Stimulated activated CD4-positive, alpha-beta T cell treated with anti-CD3 and anti-CD28 coated beads, Interleukin-15, amount 100 ng/mL, for 1 hour (primary cell): ENCODE measurements around the gene UBL4A.
A peak's percentile ranks its signal among the peaks of the same experiment; 100 is the strongest.

Experiments used
- DNase-seq, 2 donors: peaks; one replicate each; pipeline ENCODE4 v3.0.0-alpha.2; 2020; ENCODE audit warnings: low read depth in 1 of 2, low spot score in 1 of 2

UBL4A gene

DNA sequence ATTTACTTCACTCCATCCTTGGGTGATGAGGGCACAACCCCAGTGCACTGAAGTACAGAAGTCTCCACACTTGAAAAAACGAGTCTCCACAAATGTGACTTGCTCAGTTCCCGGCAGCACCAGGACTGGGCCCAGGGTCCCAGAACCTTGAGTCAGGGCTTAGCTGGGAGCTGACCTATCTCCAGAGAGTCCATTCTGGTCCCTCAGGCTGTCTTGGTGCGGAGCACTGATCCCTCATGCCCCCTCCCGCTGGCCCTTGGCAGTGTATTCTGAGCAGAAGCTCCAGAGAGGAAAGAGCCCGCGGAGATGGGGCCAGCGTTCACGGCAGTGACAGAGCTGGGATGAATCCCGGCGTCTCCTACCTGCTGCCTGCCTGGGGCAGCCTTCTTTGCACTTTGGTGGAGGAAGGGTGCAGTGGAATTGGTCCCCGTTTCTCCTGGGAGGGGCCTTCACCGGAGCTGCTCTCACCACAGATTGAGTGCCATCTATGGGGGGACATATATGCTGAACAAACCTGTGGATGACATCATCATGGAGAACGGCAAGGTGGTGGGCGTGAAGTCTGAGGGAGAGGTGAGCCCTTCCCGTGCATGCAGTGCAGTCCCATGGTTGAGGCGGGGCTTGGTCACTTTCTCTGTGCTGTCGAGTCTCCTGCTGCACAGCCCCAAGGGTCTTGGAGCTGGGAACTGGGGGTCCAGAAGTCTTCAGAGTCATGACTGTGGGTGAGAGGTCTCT, 45.6 kb downstream of the UBL4A start:
- no peak for DNase-seq

DNA sequence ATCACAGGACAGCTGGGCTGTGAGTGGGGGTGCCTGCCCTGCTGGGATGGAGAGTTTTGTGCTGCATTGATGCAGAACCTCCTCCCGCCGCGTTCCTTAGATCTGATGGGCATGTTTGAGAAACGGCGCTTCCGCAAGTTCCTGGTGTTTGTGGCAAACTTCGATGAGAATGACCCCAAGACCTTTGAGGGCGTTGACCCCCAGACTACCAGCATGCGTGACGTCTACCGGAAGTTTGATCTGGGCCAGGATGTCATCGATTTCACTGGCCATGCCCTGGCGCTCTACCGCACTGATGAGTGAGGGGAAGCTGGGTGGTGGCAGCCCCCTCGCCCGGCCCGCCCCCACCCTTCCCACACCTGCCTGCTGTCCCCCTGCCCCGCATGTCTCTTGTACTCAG, 46.6 kb downstream of the UBL4A start:
- DNase-seq, result no peak

DNA sequence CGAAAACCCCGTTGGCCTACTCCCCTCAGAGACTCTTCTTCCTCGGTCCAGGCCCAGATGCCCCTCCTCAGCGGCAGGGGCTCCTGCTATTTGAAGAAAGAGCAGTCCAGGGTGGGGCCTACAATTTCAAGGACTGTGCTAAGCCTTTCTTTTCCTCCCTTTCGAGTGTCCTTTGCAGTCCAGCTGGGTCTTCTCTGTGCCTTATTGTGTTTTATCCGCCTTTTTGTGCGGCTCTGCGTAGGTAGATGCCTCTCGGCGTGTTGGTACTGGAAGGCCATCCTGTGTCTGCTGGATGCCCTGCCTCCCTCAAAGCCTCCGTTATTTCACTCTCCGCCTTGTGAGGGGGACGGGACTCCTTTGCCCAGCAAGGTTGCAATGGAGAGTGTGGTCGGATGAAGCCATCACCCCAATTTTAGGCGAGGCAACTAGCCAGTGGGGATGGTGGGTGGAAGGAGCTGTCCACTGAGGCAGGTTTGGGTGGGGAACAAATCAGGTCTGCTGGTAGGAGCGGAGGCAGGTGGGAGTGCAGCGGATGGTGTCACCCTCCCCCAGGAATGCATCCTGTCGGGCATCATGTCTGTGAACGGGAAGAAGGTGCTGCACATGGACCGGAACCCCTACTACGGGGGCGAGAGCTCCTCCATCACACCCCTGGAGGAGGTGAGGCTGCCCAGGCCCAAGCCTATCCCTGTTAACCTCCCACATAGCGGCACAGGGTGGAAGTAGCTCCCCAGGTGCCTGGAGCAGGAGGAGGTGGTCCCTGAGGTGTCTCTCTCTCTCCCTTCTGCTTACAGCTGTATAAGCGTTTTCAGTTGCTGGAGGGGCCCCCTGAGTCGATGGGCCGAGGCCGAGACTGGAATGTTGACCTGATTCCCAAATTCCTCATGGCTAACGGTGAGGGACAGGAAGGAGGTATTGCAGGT, 48.2 kb downstream of the UBL4A start:
- no peak for DNase-seq

DNA sequence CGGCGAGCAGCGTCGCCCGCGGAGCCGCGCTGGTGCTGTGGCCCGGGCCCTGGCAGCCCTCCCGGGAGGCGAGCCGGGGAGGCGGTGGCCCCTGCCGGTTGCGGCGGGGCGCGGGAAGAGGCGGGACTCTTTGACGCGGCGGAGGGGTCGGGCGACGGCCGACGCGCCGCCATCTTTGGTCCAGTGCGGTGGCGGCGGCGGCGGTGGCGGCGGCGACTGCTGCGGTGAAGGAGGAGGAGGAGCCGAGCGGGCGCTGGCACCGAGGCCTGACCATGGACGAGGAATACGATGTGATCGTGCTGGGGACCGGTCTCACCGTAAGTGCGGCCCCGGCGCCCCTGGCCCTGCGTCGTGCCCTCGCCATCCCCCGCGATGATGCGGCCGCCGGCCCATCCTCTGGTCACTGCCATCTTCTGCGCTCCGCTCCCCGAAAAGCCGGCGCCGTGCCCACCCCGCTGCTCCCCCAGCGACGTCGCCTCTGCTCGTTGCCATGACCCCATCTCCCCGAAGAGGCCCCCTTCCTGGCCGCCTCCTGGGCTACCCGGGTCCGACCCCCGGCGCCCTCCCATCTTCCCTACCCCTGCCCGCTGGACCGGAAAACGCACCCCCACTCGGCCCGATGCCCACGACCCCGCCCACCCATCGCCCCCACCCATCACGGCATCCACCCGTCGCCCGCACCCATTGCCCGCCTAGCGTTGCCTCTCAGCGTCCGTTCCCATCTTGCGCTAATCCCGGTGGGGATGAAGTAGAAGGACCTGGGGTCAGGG, 49.2 kb downstream of the UBL4A start, which contains the start of gene GDI1:
Gene GDI1, plus strand, starts transcription at position 172 of the 770 bp plus-strand sequence. Its CDS starts 101 bp downstream, at position 273.
- peak; percentile 18 to 40 for DNase-seq

GRCh38 chrX:154436374-154436982, 49.9 kb downstream of the UBL4A start:
- no peak for DNase-seq

GRCh38 chrX:154435171-154435733, 51.2 kb downstream of the UBL4A start:
- no peak for DNase-seq

GRCh38 chrX:154434394-154435168, 51.8 kb downstream of the UBL4A start:
- no peak for DNase-seq
